Measurements from ENCODE around the gene PIGU.

The PIGU gene

GRCh38 chr20:34585019-34585418 is 91.9 kb downstream of the PIGU start (continued):
- no peak for TF ChIP-seq ZNF280C (tag by site-specific recombination; IDR thresholded peaks at IDR 0.05)

- CTCF ChIA-PET, result interaction anchor here (0.6 to 1.0 kb wide), 2 partner anchors 124 to 410 kb away, joined by 3 to 4 read pairs; no protein-coding TSS in a partner anchor
- Histone ChIP-seq H3K4me1 (ENCODE audit: control insufficient read depth, insufficient read depth, low read length) (no peaks in the 10 kb centered on the region), H3K9me3 (ENCODE audit: control insufficient read depth, insufficient read depth, low read depth, low read length) (no peaks in the 10 kb centered on the region), H3K36me3 (ENCODE audit: control insufficient read depth in 2 of 2, insufficient read depth in 1 of 2, low read length in 2 of 2) (peaks cover 0 to 14% of the 10 kb centered on the region in 2 experiments; a peak in 1 of 3 replicates), H3K27ac (ENCODE audit: extremely low read depth, low read depth, low read length) (no peak overlapping the region), H3K4me3 (ENCODE audit: low read depth, low read length) (no peak overlapping the region)
- TF ChIP-seq ZSCAN30 (tag by site-specific recombination; IDR thresholded peaks at IDR 0.05), result no peak
- no peak for TF ChIP-seq ZNF398 (tag by site-specific recombination; IDR thresholded peaks at IDR 0.05)
- TF ChIP-seq ZNF600 (tag by site-specific recombination; IDR thresholded peaks at IDR 0.05), result peak; percentile 71; the same call in 1 of the 2 replicates
- POLR2A ChIA-PET, result interaction anchor here (0.6 kb wide), 2 partner anchors 139 to 291 kb away, joined by 4 to 8 read pairs; no protein-coding TSS in a partner anchor
These were observed 93.3 kb downstream of the PIGU start for GRCh38 chr20:34583544-34583943.

- Histone ChIP-seq H3K36me3 (ENCODE audit: control insufficient read depth in 2 of 2, insufficient read depth in 1 of 2, low read length in 2 of 2) (peaks cover 0 to 17% of the 10 kb centered on the region in 2 experiments; a peak in 1 of 3 replicates), H3K4me1 (ENCODE audit: control insufficient read depth, insufficient read depth, low read length) (no peaks in the 10 kb centered on the region), H3K4me3 (ENCODE audit: low read depth, low read length) (no peak overlapping the region), H3K9me3 (ENCODE audit: control insufficient read depth, insufficient read depth, low read depth, low read length) (no peaks in the 10 kb centered on the region), H3K27ac (ENCODE audit: extremely low read depth, low read depth, low read length) (no peak overlapping the region)
- POLR2A ChIA-PET, result interaction anchor here (0.6 kb wide), 1 partner anchor 139 kb away, joined by 8 read pairs; no protein-coding TSS in a partner anchor
- CTCF ChIA-PET, result interaction anchor here (0.6 kb wide), 1 partner anchor 410 kb away, joined by 3 read pairs; no protein-coding TSS in a partner anchor
- TF ChIP-seq PRDM4 (tag by site-specific recombination; IDR thresholded peaks at IDR 0.05) (no peak), ZNF701 (tag by site-specific recombination; IDR thresholded peaks at IDR 0.05) (no peak), ZNF324 (tag by site-specific recombination; IDR thresholded peaks at IDR 0.05) (no peak), ZNF776 (tag by site-specific recombination; IDR thresholded peaks at IDR 0.05; ENCODE audit: borderline replicate concordance) (no peak), PRDM2 (tag by site-specific recombination; IDR thresholded peaks at IDR 0.05; ENCODE audit: borderline replicate concordance) (no peak), ZBTB1 (tag by site-specific recombination; IDR thresholded peaks at IDR 0.05) (no peak), ZNF548 (tag by site-specific recombination; IDR thresholded peaks at IDR 0.05) (no peak), ZNF670 (tag by site-specific recombination; IDR thresholded peaks at IDR 0.05; ENCODE audit: low read depth) (no peak), ZFP3 (tag by site-specific recombination; IDR thresholded peaks at IDR 0.05; ENCODE audit: low read depth) (no peak), ZNF664 (tag by site-specific recombination; IDR thresholded peaks at IDR 0.05) (no peak), ZNF785 (tag by site-specific recombination; IDR thresholded peaks at IDR 0.05) (no peak), AEBP2 (tag by site-specific recombination; IDR thresholded peaks at IDR 0.05; ENCODE audit: borderline replicate concordance) (no peak), SP7 (tag by site-specific recombination; IDR thresholded peaks at IDR 0.05) (no peak), SALL2 (tag by site-specific recombination; IDR thresholded peaks at IDR 0.05; ENCODE audit: borderline replicate concordance) (no peak), ZNF184 (tag by site-specific recombination; IDR thresholded peaks at IDR 0.05) (no peak)
These were observed 94.0 kb downstream of the PIGU start for GRCh38 chr20:34582911-34583310.

All from HEK293 (cell line).